GF-D8 (cell line): ENCODE data around the gene OR2B2.
"Not testable (repeated sequence)": the region's sequence is repeated elsewhere in the genome, so short reads cannot be mapped to it uniquely, and the experiment has no call there.

Experiments
- DNase-seq: peaks from one replicate; lab custom pipeline; 2025; lab: John Stamatoyannopoulos, UW

OR2B2 gene

GRCh38 chr6:27911956-27912446, at the start of gene OR2B2:
OR2B2 (minus strand) TSS chr6:27912396; CDS start chr6:27912319, 77 bp downstream.
- DNase-seq: no peak

GRCh38 chr6:27957516-27957915, 45.3 kb upstream of the OR2B2 start:
- no peak for DNase-seq

- no peak for DNase-seq
These were observed 44.7 kb upstream of the OR2B2 start, which contains the start of gene OR2B6 for GRCh38 chr6:27956941-27957340. OR2B6 (plus strand) TSS chr6:27957241; CDS start chr6:27957241, 0 bp downstream.

GRCh38 chr6:27951040-27951439, 38.8 kb upstream of the OR2B2 start:
- DNase-seq: no peak

GRCh38 chr6:27948237-27948636, 36.0 kb upstream of the OR2B2 start:
- DNase-seq: no peak

GRCh38 chr6:27943072-27943471, 30.9 kb upstream of the OR2B2 start:
- not testable (repeated sequence) for DNase-seq

- no peak for DNase-seq
These were observed 28.6 kb upstream of the OR2B2 start for GRCh38 chr6:27940766-27941165.

- DNase-seq: no peak
These were observed 19.0 kb upstream of the OR2B2 start for GRCh38 chr6:27931209-27931608.

- DNase-seq: not testable (repeated sequence)
These were observed 17.7 kb upstream of the OR2B2 start for GRCh38 chr6:27929930-27930329.

- not testable (repeated sequence) for DNase-seq
These were observed 15.8 kb upstream of the OR2B2 start for GRCh38 chr6:27928041-27928440.

- no peak for DNase-seq
These were observed 12.0 kb upstream of the OR2B2 start for GRCh38 chr6:27924179-27924578.

- no peak for DNase-seq
These were observed 10.8 kb upstream of the OR2B2 start for GRCh38 chr6:27922949-27923348.

- DNase-seq: no peak
These were observed 4.2 kb downstream of the OR2B2 start for GRCh38 chr6:27908017-27908416.

GRCh38 chr6:27902335-27903314, 9.6 kb downstream of the OR2B2 start:
- no peak for DNase-seq

- DNase-seq: no peak
These were observed 10.4 kb downstream of the OR2B2 start for GRCh38 chr6:27901801-27902200.

- not testable (repeated sequence) for DNase-seq
These were observed 12.0 kb downstream of the OR2B2 start for GRCh38 chr6:27900197-27900596.

- no peak for DNase-seq
These were observed 12.7 kb downstream of the OR2B2 start for GRCh38 chr6:27899543-27899942.

- DNase-seq: no peak
These were observed 14.5 kb downstream of the OR2B2 start for GRCh38 chr6:27897580-27898206.

- no peak for DNase-seq
These were observed 15.8 kb downstream of the OR2B2 start for GRCh38 chr6:27896398-27896796.

- DNase-seq: peak; percentile 74
These were observed 17.1 kb downstream of the OR2B2 start for GRCh38 chr6:27894839-27895762.
